DMS53 treated with DMSO at 0.1 percent for 48 hours (cell line): Measurements from ENCODE around the gene UBTF.

ENCODE experiments used
- DNase-seq: peaks from one replicate; lab custom pipeline; 2025; ENCODE audit not compliant: unreplicated experiment; lab: John Stamatoyannopoulos, UW

UBTF gene

DNA sequence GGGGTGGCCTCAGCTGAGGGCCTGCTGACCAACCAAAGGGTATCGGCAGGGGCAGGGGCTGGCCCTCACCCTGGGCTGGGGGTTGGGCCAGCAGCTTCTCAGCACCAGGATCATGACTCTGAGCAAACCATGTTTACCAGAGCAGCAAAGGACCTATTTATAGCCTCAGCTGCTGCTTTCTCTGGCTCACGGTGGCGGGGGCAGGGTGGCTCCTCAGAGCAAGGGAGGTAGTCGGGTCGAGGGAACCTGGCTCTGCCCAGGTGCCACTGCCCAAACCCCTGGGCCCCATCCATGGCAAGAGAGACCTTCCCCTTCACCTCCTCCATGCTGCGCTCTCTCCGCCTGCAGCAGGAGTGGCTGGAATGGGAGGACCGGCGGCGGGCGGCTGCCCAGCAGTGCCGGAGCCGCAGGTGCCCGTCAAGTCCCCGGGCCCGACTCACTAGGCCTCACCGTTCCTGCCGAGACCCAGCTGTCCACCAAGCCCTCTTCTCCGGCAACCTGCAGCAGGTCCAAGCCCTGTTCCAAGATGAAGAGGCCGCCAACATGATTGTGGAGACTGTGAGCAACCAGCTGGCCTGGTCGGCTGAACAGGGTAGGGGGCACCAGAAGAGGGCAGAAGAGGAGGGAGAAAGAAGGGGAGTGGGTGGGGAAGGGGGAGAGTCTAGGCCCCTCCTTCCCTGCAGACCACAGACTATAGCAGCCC lies 48.8 kb downstream of the UBTF start, which contains the start of gene ASB16:
ASB16 (plus strand) TSS at position 206 of the 703 bp plus-strand sequence; CDS start at position 292, 86 bp downstream.
- DNase-seq: peak; percentile 83

DNA sequence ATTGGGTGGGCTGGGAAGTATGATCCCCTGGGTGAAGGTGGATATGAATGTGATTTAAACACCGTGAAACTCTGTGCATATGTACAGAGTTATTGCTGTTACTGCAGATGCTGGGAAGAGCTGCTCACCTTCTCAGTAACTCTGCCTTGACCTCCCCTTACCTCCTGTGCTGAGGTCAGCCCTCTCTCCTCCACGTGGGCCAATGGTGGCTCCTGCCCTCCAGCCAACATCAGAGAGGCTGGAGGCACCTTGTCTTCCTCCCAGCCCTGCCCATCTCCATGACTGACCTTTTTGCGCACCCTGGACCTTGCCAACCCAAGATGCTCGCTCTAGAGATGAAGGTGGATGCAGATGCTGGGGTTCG lies 49.4 kb downstream of the UBTF start:
- DNase-seq: no peak

DNA sequence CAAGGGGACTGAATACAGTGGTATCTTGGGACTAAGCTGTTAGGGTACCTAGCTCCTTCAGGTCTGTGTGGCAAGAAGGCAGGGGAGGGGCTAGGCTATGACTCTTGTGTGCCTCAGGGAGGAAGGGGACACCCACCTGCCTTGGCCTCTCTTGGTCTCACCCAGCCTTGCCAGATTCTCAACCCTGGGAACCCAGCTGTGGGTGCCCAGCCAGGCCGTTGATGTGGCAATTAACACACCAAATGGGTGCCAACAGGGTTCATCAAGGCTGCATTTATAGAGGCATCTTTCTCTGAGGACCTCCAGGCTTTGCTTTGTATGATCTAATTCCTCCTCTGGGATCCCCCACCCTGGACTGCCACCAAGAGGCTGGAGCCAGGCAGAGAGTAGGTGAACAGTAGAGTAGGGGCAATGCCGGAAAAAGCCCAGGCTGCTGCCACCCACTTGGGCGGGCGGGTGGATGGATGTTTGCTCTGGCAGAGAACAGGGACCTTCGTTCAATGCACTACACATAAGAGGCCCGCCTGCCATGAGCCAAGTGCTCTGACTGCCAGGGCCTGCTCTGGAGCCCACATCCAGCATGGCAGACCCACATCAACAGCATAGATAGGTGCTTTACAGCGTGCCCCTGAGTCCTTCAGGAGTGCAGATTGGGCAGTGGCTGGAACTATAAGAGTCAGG lies 52.2 kb downstream of the UBTF start:
- no peak for DNase-seq

DNA sequence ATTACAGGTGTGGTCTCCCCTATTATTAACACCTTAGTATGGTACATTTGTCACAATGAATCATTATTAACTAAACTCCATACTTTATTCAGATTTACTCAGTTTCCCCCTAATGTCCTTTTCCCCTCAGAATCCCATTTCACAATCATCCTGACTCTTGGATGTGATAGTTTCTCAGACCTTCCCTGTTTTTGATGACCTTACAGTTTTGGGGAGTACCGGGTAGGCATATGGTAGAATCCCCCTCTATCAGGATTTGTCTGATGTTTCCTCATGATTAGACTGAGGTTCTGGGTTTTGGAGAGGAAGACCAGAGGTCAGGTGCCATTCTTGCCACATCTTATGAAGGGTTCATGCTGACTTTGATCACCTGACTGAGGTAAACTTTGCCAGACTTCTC lies 55.0 kb downstream of the UBTF start:
- no peak for DNase-seq

DNA sequence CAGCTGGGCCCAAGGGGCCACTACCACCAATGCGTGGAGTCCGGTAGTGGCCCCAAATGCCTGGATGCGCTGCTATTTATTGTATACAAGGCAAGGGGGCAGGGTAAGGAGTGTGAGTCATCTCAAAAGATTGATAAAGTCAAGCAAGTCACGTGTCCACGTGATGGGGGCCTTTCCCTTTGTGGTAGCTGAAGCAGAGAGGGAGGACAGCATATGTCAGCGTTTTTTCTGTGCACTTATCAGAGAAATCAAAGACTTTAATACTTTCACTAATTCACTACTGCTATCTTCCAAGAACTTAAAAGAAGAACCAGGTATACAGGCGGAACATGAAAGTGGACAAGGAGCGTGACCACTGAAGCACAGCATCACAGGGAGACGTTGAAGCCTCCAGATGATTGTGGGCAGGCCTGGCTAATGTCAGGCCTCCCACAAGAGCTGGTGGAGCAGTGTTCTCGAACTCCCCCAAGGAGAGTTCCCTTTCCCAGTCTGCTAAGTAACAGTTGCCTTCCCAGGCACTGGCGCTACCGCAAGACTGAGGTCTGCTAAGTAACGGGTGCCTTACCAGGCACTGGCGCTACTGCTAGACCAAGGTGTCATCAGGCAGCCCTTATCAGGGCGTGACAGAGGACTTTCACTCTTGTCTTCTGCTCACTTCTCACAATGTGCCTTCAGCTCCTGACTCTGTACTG lies 59.8 kb downstream of the UBTF start:
- no peak for DNase-seq

DNA sequence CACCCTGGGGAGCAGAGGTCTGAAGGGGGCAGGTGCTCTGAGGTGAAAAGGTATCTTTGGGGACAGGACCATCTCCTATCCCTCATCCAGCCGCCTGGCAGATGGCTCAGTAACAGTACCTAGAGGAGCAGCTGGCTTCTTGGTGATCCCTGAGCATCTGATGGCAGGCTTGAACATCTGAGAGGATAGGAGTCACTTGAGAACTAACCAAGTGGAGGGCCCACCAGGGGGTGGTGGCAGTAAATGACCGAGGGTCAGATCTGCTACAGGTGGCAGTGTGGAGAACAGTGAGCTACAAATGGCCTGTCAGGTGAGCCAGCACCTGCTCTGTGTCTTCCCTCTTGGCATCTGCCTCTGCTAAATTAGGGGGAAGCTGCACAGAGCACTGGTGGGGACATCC lies 64.0 kb downstream of the UBTF start:
- no peak for DNase-seq
